Mesenchymal stem cell (in vitro differentiated cells and primary cell): Measurements from ENCODE around the gene LIMA1.
A peak's percentile ranks its signal among the peaks of the same experiment; 100 is the strongest.

Source experiments
- DNase-seq: peaks from one replicate; pipeline ENCODE4 v3.0.0-alpha.2; 2013
- H2AFZ ChIP-seq: one replicate; pipeline ENCODE4 v1.6.1; 2013; ENCODE audit warnings: low read depth, mild to moderate bottlenecking, control low read depth, inconsistent platforms, low read length, moderate library complexity
- H2AK5ac ChIP-seq: 2 replicates; pipeline ENCODE4 v1.6.1; 2013; ENCODE audit warnings: low read length, moderate library complexity, mild to moderate bottlenecking, inconsistent platforms; ENCODE audit not compliant: severe bottlenecking
- H2BK120ac ChIP-seq: one replicate; pipeline ENCODE4 v1.6.1; 2013; ENCODE audit warnings: low read depth, mild to moderate bottlenecking, inconsistent platforms, low read length, moderate library complexity
- H2BK12ac ChIP-seq, 2 experiments: one replicate each; pipeline ENCODE4 v1.6.1; 2013; ENCODE audit warnings: inconsistent platforms in 2 of 2, low read length in 2 of 2, mild to moderate bottlenecking in 2 of 2, moderate library complexity in 2 of 2, control low read depth in 1 of 2
- H2BK15ac ChIP-seq: one replicate; pipeline ENCODE4 v1.6.1; 2013; ENCODE audit warnings: mild to moderate bottlenecking, low read depth, inconsistent platforms; ENCODE audit not compliant: poor library complexity, severe bottlenecking
- H2BK5ac ChIP-seq: 2 replicates; pipeline ENCODE4 v1.6.1; 2013; ENCODE audit warnings: low read depth, mild to moderate bottlenecking, low read length, control low read depth, inconsistent platforms; ENCODE audit not compliant: poor library complexity, severe bottlenecking
- H3K14ac ChIP-seq, 2 experiments: one replicate each; pipeline ENCODE4 v1.6.1; 2013; ENCODE audit warnings: inconsistent platforms in 2 of 2, low read length in 2 of 2, control low read depth in 1 of 2, mild to moderate bottlenecking in 1 of 2, moderate library complexity in 1 of 2
- H3K18ac ChIP-seq, 2 experiments: one replicate each; pipeline ENCODE4 v1.6.1; 2013; ENCODE audit warnings: inconsistent platforms in 2 of 2, low read length in 2 of 2, control low read depth in 1 of 2, low read depth in 1 of 2, mild to moderate bottlenecking in 1 of 2
- H3K23ac ChIP-seq, 2 experiments: one replicate each; pipeline ENCODE4 v1.6.1; 2013; ENCODE audit warnings: inconsistent platforms in 2 of 2, low read length in 2 of 2, mild to moderate bottlenecking in 2 of 2, moderate library complexity in 2 of 2, control low read depth in 1 of 2
- H3K27ac ChIP-seq: 2 replicates; pipeline ENCODE4 v1.5.1; 2013; ENCODE audit warnings: mild to moderate bottlenecking, moderate library complexity, low read length, control low read depth, inconsistent platforms; ENCODE audit not compliant: poor library complexity, severe bottlenecking
- H3K27me3 ChIP-seq, 2 experiments: 2 replicates each; pipeline versions ENCODE4 v1.6.1 to v1.7.0; 2013; ENCODE audit warnings: low read length in 2 of 2, mild to moderate bottlenecking in 2 of 2, moderate library complexity in 2 of 2, control low read depth in 1 of 2, inconsistent platforms in 1 of 2; ENCODE audit not compliant: control insufficient read depth in 1 of 2, insufficient read depth in 1 of 2
- H3K36me3 ChIP-seq, 2 experiments: 2 replicates each; pipeline versions ENCODE4 v1.6.1 to v1.7.0; 2013; ENCODE audit warnings: low read length in 2 of 2, control low read depth in 1 of 2, inconsistent platforms in 1 of 2, low read depth in 1 of 2, mild to moderate bottlenecking in 1 of 2; ENCODE audit not compliant: insufficient read depth in 2 of 2, control insufficient read depth in 1 of 2
- H3K4ac ChIP-seq, 2 experiments: one replicate each; pipeline ENCODE4 v1.6.1; 2013; ENCODE audit warnings: inconsistent platforms in 2 of 2, low read length in 2 of 2, mild to moderate bottlenecking in 2 of 2, moderate library complexity in 2 of 2, control low read depth in 1 of 2, low read depth in 1 of 2
- H3K4me1 ChIP-seq: 2 replicates; pipeline ENCODE4 v1.6.1; 2013; ENCODE audit warnings: low read depth, low read length, control low read depth; ENCODE audit not compliant: control insufficient read depth, insufficient read depth
- H3K4me2 ChIP-seq: 2 replicates; pipeline ENCODE4 v1.6.1; 2013; ENCODE audit warnings: low read length, mild to moderate bottlenecking, inconsistent platforms; ENCODE audit not compliant: poor library complexity, severe bottlenecking
- H3K4me3 ChIP-seq, 2 experiments: 2 replicates each; pipeline versions ENCODE4 v1.5.1 to v1.7.0; 2013; ENCODE audit warnings: low read length in 2 of 2, mild to moderate bottlenecking in 2 of 2, control low read depth in 1 of 2, low read depth in 1 of 2; ENCODE audit not compliant: insufficient read depth in 1 of 2
- H3K79me1 ChIP-seq: replicated peaks from 2 replicates; pipeline ENCODE4 v1.6.1; 2013; ENCODE audit warnings: mild to moderate bottlenecking, control low read depth, low read length, inconsistent platforms; ENCODE audit not compliant: poor library complexity, severe bottlenecking
- H3K9ac ChIP-seq: 2 replicates; pipeline ENCODE4 v1.7.0; 2013; ENCODE audit warnings: mild to moderate bottlenecking, low read length, moderate library complexity
- H3K9me3 ChIP-seq: 2 replicates; pipeline ENCODE4 v1.7.0; 2013; ENCODE audit warnings: mild to moderate bottlenecking, low read length; ENCODE audit not compliant: control insufficient read depth
- H4K8ac ChIP-seq: one replicate; pipeline ENCODE4 v1.6.1; 2013; ENCODE audit warnings: inconsistent platforms, mild to moderate bottlenecking, low read length, moderate library complexity
- H4K91ac ChIP-seq: one replicate; pipeline ENCODE4 v1.6.1; 2013; ENCODE audit warnings: mild to moderate bottlenecking, low read length, inconsistent platforms
- WGBS: methylation state at CpG from one replicate; pipeline ENCODE4 v1.1.7; 2013; ENCODE audit warnings: mixed read lengths; 5-methylcytosine and 5-hydroxymethylcytosine counted together

LIMA1 gene

GRCh38 chr12:50174971-50175715, 108.2 kb downstream of the LIMA1 start:
- Histone ChIP-seq H3K27ac (no peak overlapping the region), H3K23ac (no peak overlapping the region), H2AFZ (no peak overlapping the region), H2BK15ac (no peak overlapping the region), H2BK5ac (no peak overlapping the region), H4K91ac (no peak overlapping the region), H3K4me1 (no peaks in the 10 kb centered on the region), H3K9me3 (peaks cover 1% of the 10 kb centered on the region), H3K27me3 (no peaks in the 10 kb centered on the region), H2BK120ac (no peak overlapping the region), H3K14ac (no peak overlapping the region), H3K79me1 (no peaks in the 10 kb centered on the region), H2BK12ac (no peak overlapping the region), H3K4me3 (no peak overlapping the region), H3K9ac (peak overlapping the region; percentile 37), H3K4me2 (no peak overlapping the region), H3K4ac (no peak overlapping the region), H4K8ac (no peak overlapping the region), H3K36me3 (peaks cover 16 to 41% of the 10 kb centered on the region in 2 experiments), H3K18ac (no peak overlapping the region), H2AK5ac (no peak overlapping the region)
- DNase-seq = peak; percentile 82
- 91% methylated on average over 13 of the region's 16 CpGs for WGBS

- Histone ChIP-seq H3K4me2 (peak within 1 kb of the TSS; percentile 85), H4K8ac (peak within 1 kb of the TSS; percentile 94), H3K4me1 (peaks cover 1% of the 10 kb centered on the region), H3K4me3 (peak within 1 kb of the TSS; percentile 87 to 92), H2BK15ac (peak within 1 kb of the TSS; percentile 97), H2AK5ac (no peak within 1 kb of the TSS), H3K79me1 (peaks cover 1% of the 10 kb centered on the region), H3K27ac (peak within 1 kb of the TSS; percentile 95), H3K9ac (peak within 1 kb of the TSS; percentile 92), H2BK5ac (peak within 1 kb of the TSS; percentile 81), H3K36me3 (no peaks in the 10 kb centered on the region), H2BK12ac (peak within 1 kb of the TSS; percentile 28 to 42), H3K27me3 (no peaks in the 10 kb centered on the region), H3K9me3 (peaks cover 9% of the 10 kb centered on the region), H2BK120ac (peak within 1 kb of the TSS; percentile 85), H3K23ac (peak within 1 kb of the TSS in 1 of 2 experiments; percentile 83), H3K14ac (peak within 1 kb of the TSS in 1 of 2 experiments; percentile 77), H2AFZ (peak within 1 kb of the TSS; percentile 94), H4K91ac (peak within 1 kb of the TSS; percentile 43), H3K4ac (peak within 1 kb of the TSS; percentile 54 to 94), H3K18ac (peak within 1 kb of the TSS; percentile 67 to 96)
- under 1% methylated on average over 70 of the region's 70 CpGs for WGBS
- DNase-seq = peak; percentile 99
These were observed 116.1 kb downstream of the LIMA1 start, which contains the start of gene CERS5 for GRCh38 chr12:50167049-50167828. Gene CERS5 (minus strand): TSS chr12:50167369. CDS start chr12:50167297, 72 bp downstream.

- peak overlapping the region; percentile 85 for H3K4me2 ChIP-seq
These were observed 116.6 kb downstream of the LIMA1 start for GRCh38 chr12:50166799-50167048.

GRCh38 chr12:50164963-50165362, 118.4 kb downstream of the LIMA1 start:
- no peak overlapping the region for H2AFZ ChIP-seq
- no peaks in the 10 kb centered on the region for H3K36me3 ChIP-seq
- no peak overlapping the region for H3K4me3 ChIP-seq
- H3K4ac ChIP-seq = no peak overlapping the region
- H2BK12ac ChIP-seq = no peak overlapping the region
- peaks cover 1% of the 10 kb centered on the region for H3K79me1 ChIP-seq
- H2BK15ac ChIP-seq = no peak overlapping the region
- no peak overlapping the region for H2AK5ac ChIP-seq
- no peak overlapping the region for H3K14ac ChIP-seq
- no peak overlapping the region for H2BK5ac ChIP-seq
- H3K4me1 ChIP-seq = peaks cover 1% of the 10 kb centered on the region
- no peak overlapping the region for H3K18ac ChIP-seq
- H3K4me2 ChIP-seq = no peak overlapping the region
- H4K91ac ChIP-seq = no peak overlapping the region
- H2BK120ac ChIP-seq = no peak overlapping the region
- no peak for DNase-seq
- H3K9me3 ChIP-seq = peaks cover 6% of the 10 kb centered on the region
- H3K27ac ChIP-seq = no peak overlapping the region
- H3K9ac ChIP-seq = no peak overlapping the region
- H3K27me3 ChIP-seq = no peaks in the 10 kb centered on the region
- no peak overlapping the region for H4K8ac ChIP-seq
- no peak overlapping the region for H3K23ac ChIP-seq
- 97% methylated on average over 20 of the region's 20 CpGs for WGBS

More at GRCh38 chr12:50166799-50167048, 116.6 kb downstream of the LIMA1 start:
- peak overlapping the region; percentile 10 for H2AFZ ChIP-seq
- H3K36me3 ChIP-seq = no peaks in the 10 kb centered on the region
- H3K27me3 ChIP-seq = no peaks in the 10 kb centered on the region
- WGBS = under 1% methylated on average over 12 of the region's 12 CpGs
- H2BK15ac ChIP-seq = peak overlapping the region; percentile 97
- H2AK5ac ChIP-seq = no peak overlapping the region
- H3K4me1 ChIP-seq = peaks cover 1% of the 10 kb centered on the region
- H3K79me1 ChIP-seq = peaks cover 1% of the 10 kb centered on the region
- H3K14ac ChIP-seq = peak overlapping the region in 1 of 2 experiments; percentile 77
- peak overlapping the region; percentile 81 for H2BK5ac ChIP-seq
- peak overlapping the region; percentile 74 for H3K27ac ChIP-seq
- no peak for DNase-seq
- peak overlapping the region; percentile 87 to 92 for H3K4me3 ChIP-seq
- H2BK12ac ChIP-seq = peak overlapping the region in 1 of 2 experiments; percentile 42
- peak overlapping the region; percentile 85 for H2BK120ac ChIP-seq
- H3K18ac ChIP-seq = peak overlapping the region; percentile 64 to 96
- peak overlapping the region; percentile 14 for H4K91ac ChIP-seq
- peak overlapping the region; percentile 94 for H4K8ac ChIP-seq
- peak overlapping the region; percentile 92 for H3K9ac ChIP-seq
- H3K23ac ChIP-seq = peak overlapping the region in 1 of 2 experiments; percentile 83
- H3K9me3 ChIP-seq = peaks cover 9% of the 10 kb centered on the region
- peak overlapping the region; percentile 54 to 94 for H3K4ac ChIP-seq
